OCI-LY7 (cell line): ENCODE results near the gene OCLN. TPM values are rescaled to one million over a fixed set of nuclear protein-coding genes. Genes with fewer than 3 reads are reported as not detected.
"Not testable (repeated sequence)": the region's sequence is repeated elsewhere in the genome, so short reads cannot be mapped to it uniquely, and the experiment has no call there.

Experiments
- BruUV-seq: library from RNA; stranded (reverse); fragments of 400-500 nt; replicated peaks from 2 replicates; lab custom pipeline; 2021; lab: Mats Ljungman, UMichigan
- CTCF ChIA-PET: fragments of 300-600 bp; sonication (Branson Sonifier 250); formaldehyde crosslinking; loops from one replicate; lab custom pipeline; 2022; ENCODE audit warnings: antibody characterized with exemption; ENCODE audit not compliant: unreplicated experiment; lab: Charles Lee
- POLR2A ChIA-PET: fragments of 300-600 bp; sonication (Branson Sonifier 250); formaldehyde crosslinking; loops from one replicate; lab custom pipeline; 2022; ENCODE audit warnings: antibody characterized with exemption; lab: Charles Lee
- DNase-seq: peaks from one replicate; pipeline ENCODE4 v3.0.0-alpha.2; 2015; ENCODE audit warnings: low spot score
- H2AFZ ChIP-seq: fragments of 200-600 bp; sonication (generic), shearing (Covaris generic); 2 replicates; pipeline ENCODE4 v1.6.1; 2014; ENCODE audit warnings: mild to moderate bottlenecking, antibody characterized with exemption, low read length, moderate library complexity
- H3K27ac ChIP-seq: fragments of 200-600 bp; sonication (generic); 2 replicates; pipeline ENCODE4 v1.5.1; 2014; ENCODE audit warnings: mixed run types, low read depth, mild to moderate bottlenecking, moderate library complexity, low read length, inconsistent platforms; ENCODE audit not compliant: poor library complexity, severe bottlenecking
- H3K36me3 ChIP-seq: fragments of 200-600 bp; sonication (generic); 2 replicates; pipeline ENCODE4 v1.6.1; 2014; ENCODE audit warnings: mild to moderate bottlenecking, antibody characterized with exemption, low read length, moderate library complexity, mixed read lengths; ENCODE audit not compliant: insufficient read depth
- H3K4me1 ChIP-seq: fragments of 200-600 bp; sonication (generic); 2 replicates; pipeline ENCODE4 v1.5.1; 2014; ENCODE audit warnings: mild to moderate bottlenecking, low read length; ENCODE audit not compliant: insufficient read depth, poor library complexity, severe bottlenecking
- H3K4me2 ChIP-seq: fragments of 200-600 bp; sonication (generic); 2 replicates; pipeline ENCODE4 v1.6.1; 2014; ENCODE audit warnings: mild to moderate bottlenecking, low read length
- H3K4me3 ChIP-seq: fragments of 200-600 bp; sonication (generic); 2 replicates; pipeline ENCODE4 v1.5.1; 2014; ENCODE audit warnings: mild to moderate bottlenecking, low read depth, low read length; ENCODE audit not compliant: poor library complexity, severe bottlenecking
- H3K79me2 ChIP-seq: fragments of 200-600 bp; sonication (generic); 2 replicates; pipeline ENCODE4 v1.6.1; 2016; ENCODE audit warnings: low read depth, mild to moderate bottlenecking, low read length, moderate library complexity, mixed read lengths; ENCODE audit not compliant: insufficient read depth
- H3K9me2 ChIP-seq: fragments of 200-600 bp; sonication (generic); 2 replicates; pipeline ENCODE4 v1.6.1; 2016; ENCODE audit warnings: mild to moderate bottlenecking, low read length, mixed read lengths; ENCODE audit not compliant: insufficient read depth
- H3K9me3 ChIP-seq: fragments of 200-600 bp; sonication (generic); 2 replicates; pipeline ENCODE4 v1.6.1; 2014; ENCODE audit warnings: mild to moderate bottlenecking, mixed run types, low read length, mixed read lengths
- H4K20me1 ChIP-seq: fragments of 200-600 bp; sonication (generic); 2 replicates; pipeline ENCODE4 v1.6.1; 2014; ENCODE audit warnings: mild to moderate bottlenecking, antibody characterized with exemption, low read length, moderate library complexity, mixed read lengths; ENCODE audit not compliant: insufficient read depth
- EZH2phosphoT487 ChIP-seq: fragments of 200-600 bp; sonication (generic); IDR thresholded peaks from 2 replicates; pipeline ENCODE4 v1.6.1; 2018; ENCODE audit warnings: low read depth, borderline replicate concordance, mild to moderate bottlenecking, mixed run types, antibody characterized with exemption, low read length, moderate library complexity, mixed read lengths
- intact Hi-C: fragments of 100-400 bp; cut with micrococcal nuclease; formaldehyde crosslinking; loops from one replicate; pipeline ENCODE4 v1.10.0; 2022; ENCODE audit not compliant: unreplicated experiment
- total RNA-seq, 2 experiments: library from RNA; depleted of rRNA in 1 of 2; stranded (reverse); fragments of >200 nt in 1 of 2; shearing (Covaris generic) in 1 of 2; gene quantifications; 2 replicates each; pipeline ENCODE4 v1.2.3, GENCODE V29; 2014 to 2022
- TF ChIP-seq, protein P1 (sequence below): fragments of 200-600 bp; sonication (generic); conservative IDR thresholded peaks from 2 replicates; pipeline ENCODE4 v1.5.1; 2014; ENCODE audit warnings: mild to moderate bottlenecking, antibody characterized with exemption, low read length, moderate library complexity, mixed read lengths

The OCLN gene
- total RNA-seq, 2 experiments from 2014 or later = 0.50 to 1.1 TPM

DNA sequence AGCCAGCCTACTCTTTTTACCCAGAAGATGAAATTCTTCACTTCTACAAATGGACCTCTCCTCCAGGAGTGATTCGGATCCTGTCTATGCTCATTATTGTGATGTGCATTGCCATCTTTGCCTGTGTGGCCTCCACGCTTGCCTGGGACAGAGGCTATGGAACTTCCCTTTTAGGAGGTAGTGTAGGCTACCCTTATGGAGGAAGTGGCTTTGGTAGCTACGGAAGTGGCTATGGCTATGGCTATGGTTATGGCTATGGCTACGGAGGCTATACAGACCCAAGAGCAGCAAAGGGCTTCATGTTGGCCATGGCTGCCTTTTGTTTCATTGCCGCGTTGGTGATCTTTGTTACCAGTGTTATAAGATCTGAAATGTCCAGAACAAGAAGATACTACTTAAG is 16.6 kb downstream of the OCLN start:
- Histone ChIP-seq H3K9me2 (no peaks in the 10 kb centered on the region), H4K20me1 (no peaks in the 10 kb centered on the region), H3K4me2 (no peak overlapping the region), H3K9me3 (no peaks in the 10 kb centered on the region), H3K4me3 (no peak overlapping the region), H2AFZ (no peak overlapping the region), H3K27ac (no peak overlapping the region), H3K36me3 (no peaks in the 10 kb centered on the region), H3K79me2 (no peaks in the 10 kb centered on the region), H3K4me1 (no peaks in the 10 kb centered on the region)
- POLR2A ChIA-PET = no interaction called here
- DNase-seq = no peak
- CTCF ChIA-PET = no interaction called here
- intact Hi-C loops = no loop called here
- BruUV-seq = no TSS peak
- TF ChIP-seq, protein P1, sequence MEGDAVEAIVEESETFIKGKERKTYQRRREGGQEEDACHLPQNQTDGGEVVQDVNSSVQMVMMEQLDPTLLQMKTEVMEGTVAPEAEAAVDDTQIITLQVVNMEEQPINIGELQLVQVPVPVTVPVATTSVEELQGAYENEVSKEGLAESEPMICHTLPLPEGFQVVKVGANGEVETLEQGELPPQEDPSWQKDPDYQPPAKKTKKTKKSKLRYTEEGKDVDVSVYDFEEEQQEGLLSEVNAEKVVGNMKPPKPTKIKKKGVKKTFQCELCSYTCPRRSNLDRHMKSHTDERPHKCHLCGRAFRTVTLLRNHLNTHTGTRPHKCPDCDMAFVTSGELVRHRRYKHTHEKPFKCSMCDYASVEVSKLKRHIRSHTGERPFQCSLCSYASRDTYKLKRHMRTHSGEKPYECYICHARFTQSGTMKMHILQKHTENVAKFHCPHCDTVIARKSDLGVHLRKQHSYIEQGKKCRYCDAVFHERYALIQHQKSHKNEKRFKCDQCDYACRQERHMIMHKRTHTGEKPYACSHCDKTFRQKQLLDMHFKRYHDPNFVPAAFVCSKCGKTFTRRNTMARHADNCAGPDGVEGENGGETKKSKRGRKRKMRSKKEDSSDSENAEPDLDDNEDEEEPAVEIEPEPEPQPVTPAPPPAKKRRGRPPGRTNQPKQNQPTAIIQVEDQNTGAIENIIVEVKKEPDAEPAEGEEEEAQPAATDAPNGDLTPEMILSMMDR = no peak
- TF ChIP-seq EZH2phosphoT487 = no peak

DNA sequence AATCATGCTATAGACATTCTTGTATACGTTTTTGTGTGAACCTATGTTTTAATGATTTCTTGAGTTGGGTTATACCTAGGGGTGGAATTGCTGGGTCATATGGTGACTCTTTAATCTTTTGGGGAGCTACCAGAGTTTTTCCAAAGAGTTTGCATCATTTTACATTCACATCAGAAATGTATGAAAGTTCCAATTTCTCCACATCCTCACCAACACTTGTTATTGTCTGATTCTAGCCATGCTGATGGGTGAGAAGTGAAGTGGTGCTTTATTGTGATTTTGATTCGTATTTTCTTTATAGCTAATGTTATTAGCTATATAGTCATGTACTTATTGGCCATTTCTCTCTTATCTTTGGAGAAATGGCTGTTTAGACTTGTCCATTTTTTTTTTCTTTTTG is 18.1 kb downstream of the OCLN start:
- Histone ChIP-seq H3K36me3 (no peaks in the 10 kb centered on the region), H3K4me3 (no peak overlapping the region), H4K20me1 (no peaks in the 10 kb centered on the region), H2AFZ (no peak overlapping the region), H3K79me2 (no peaks in the 10 kb centered on the region), H3K9me2 (no peaks in the 10 kb centered on the region), H3K9me3 (no peaks in the 10 kb centered on the region), H3K4me2 (no peak overlapping the region), H3K27ac (no peak overlapping the region), H3K4me1 (no peaks in the 10 kb centered on the region)
- ChIA-PET POLR2A (no interaction called here), CTCF (no interaction called here)
- no peak for TF ChIP-seq EZH2phosphoT487
- TF ChIP-seq, protein P1 = no peak
- intact Hi-C loops = no loop called here
- no TSS peak for BruUV-seq
- DNase-seq = no peak

DNA sequence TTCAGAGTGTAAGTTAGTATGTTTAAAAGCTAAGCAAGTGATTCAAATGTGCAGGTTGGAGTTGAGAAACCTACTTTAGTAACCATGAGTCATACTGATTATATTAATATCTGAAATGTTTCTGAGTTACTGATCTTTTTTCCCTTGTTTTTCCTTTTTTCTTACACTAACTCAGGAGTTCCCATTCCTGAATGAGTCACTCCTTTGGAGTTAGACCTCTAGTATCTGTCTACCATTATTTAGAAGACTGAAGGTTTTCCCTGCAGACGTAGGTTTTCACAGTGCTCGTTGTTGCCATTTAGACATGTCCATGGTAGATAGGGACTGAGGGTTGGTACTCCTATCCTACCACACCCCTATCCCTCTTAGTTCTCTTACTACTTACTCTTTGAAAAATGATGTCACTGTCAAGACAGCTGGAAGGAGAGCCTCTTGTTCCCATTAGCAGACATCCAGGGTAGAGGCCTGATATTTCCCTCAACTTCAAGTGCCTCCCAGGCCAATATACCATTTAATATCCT is 20.2 kb downstream of the OCLN start:
- Histone ChIP-seq H3K4me3 (no peak overlapping the region), H3K27ac (no peak overlapping the region), H3K4me1 (no peaks in the 10 kb centered on the region), H3K9me3 (no peaks in the 10 kb centered on the region), H4K20me1 (no peaks in the 10 kb centered on the region), H2AFZ (no peak overlapping the region), H3K79me2 (no peaks in the 10 kb centered on the region), H3K36me3 (no peaks in the 10 kb centered on the region), H3K9me2 (no peaks in the 10 kb centered on the region), H3K4me2 (no peak overlapping the region)
- no peak for DNase-seq
- TF ChIP-seq, protein P1 = no peak
- TF ChIP-seq EZH2phosphoT487 = no peak
- intact Hi-C loops = no loop called here
- ChIA-PET CTCF (no interaction called here), POLR2A (no interaction called here)
- BruUV-seq = no TSS peak

DNA sequence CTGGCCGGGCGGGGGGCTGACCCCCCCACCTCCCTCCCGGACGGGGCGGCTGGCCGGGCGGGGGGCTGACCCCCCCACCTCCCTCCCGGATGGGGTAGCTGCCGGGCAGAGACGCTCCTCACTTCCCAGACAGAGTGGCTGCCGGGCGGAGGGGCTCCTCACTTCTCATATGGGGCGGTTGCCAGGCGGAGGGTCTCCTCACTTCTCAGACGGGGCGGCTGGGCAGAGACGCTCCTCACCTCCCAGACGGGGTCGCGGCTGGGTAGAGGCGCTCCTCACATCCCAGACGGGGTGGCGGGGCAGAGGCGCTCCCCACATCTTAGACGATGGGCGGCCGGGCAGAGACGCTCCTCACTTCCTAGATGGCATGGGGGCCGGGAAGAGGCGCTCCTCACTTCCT is 23.0 kb downstream of the OCLN start:
- DNase-seq, H3K4me2 ChIP-seq, CTCF ChIA-PET, H3K79me2 ChIP-seq, H3K36me3 ChIP-seq, H2AFZ ChIP-seq, BruUV-seq, H3K27ac ChIP-seq, H3K4me3 ChIP-seq, H3K9me2 ChIP-seq, H3K4me1 ChIP-seq, H3K9me3 ChIP-seq, intact Hi-C loops, H4K20me1 ChIP-seq, POLR2A ChIA-PET: not testable (repeated sequence)
